SU-DHL-6 (cell line): Measurements from ENCODE around the gene SYNJ2.

Experiments
- EZH2phosphoT487 ChIP-seq: fragments of 200-600 bp; sonication (generic), shearing (Covaris generic); conservative IDR thresholded peaks from 2 replicates; pipeline ENCODE4 v1.6.1; 2018; ENCODE audit warnings: mild to moderate bottlenecking, antibody characterized with exemption, low read length, moderate library complexity, mixed read lengths
- TF ChIP-seq, protein P1 (sequence below): fragments of 200-600 bp; sonication (generic); IDR thresholded peaks from one replicate; pipeline ENCODE4 v1.5.1; 2017; ENCODE audit warnings: antibody characterized with exemption, mild to moderate bottlenecking, low read length, moderate library complexity; ENCODE audit not compliant: insufficient read depth, poor library complexity, severe bottlenecking

DNA sequence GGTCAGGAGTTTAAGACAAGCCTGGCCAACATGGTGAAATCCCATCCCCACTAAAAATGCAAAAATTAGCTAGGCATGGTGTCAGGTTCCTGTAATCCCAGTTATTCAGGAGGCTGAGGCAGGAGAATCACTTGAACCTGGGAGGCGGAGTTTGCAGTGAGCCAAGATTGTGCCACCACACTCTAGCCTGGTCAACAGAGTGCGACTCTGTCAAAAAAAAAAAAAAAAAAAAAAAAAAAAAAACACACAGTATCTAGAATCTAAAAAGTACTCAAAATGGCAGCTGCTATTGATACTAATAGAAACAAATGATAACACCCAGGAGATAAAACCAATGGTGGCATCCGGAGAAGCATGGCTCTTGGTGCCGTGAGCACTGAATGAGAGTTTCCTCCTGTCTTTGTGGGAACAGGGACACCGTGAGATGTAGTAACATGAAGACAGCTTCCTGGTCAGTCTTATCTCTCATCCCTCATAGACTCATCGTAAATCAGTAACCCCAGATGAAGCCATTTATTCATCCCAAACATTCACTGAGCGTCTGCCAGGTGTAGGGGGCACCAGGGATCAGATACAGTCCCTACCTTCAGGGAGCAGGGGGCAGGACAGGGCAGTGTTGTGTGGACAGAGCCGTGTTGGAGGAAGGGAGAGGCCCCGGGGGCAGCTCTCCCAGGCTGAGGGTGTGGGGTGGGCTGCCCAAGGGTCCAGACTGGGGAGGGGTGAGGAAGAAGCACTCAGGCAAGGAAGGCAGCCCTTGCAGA, 66.1 kb downstream of the SYNJ2 start:
- TF ChIP-seq, protein P1, sequence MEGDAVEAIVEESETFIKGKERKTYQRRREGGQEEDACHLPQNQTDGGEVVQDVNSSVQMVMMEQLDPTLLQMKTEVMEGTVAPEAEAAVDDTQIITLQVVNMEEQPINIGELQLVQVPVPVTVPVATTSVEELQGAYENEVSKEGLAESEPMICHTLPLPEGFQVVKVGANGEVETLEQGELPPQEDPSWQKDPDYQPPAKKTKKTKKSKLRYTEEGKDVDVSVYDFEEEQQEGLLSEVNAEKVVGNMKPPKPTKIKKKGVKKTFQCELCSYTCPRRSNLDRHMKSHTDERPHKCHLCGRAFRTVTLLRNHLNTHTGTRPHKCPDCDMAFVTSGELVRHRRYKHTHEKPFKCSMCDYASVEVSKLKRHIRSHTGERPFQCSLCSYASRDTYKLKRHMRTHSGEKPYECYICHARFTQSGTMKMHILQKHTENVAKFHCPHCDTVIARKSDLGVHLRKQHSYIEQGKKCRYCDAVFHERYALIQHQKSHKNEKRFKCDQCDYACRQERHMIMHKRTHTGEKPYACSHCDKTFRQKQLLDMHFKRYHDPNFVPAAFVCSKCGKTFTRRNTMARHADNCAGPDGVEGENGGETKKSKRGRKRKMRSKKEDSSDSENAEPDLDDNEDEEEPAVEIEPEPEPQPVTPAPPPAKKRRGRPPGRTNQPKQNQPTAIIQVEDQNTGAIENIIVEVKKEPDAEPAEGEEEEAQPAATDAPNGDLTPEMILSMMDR, result no peak
- no peak for TF ChIP-seq EZH2phosphoT487
